BJ (cell line): ENCODE measurements around the gene KCNK1. TPM values are rescaled to one million over a fixed set of nuclear protein-coding genes. Genes with fewer than 3 reads are reported as not detected.
"Not testable (repeated sequence)": the region's sequence is repeated elsewhere in the genome, so short reads cannot be mapped to it uniquely, and the experiment has no call there.

Experiments used
- CTCF ChIA-PET: fragments of 350-600 bp; formaldehyde crosslinking; extraction: SDS; loops from one replicate; lab custom pipeline; 2021; ENCODE audit warnings: antibody characterized with exemption, inconsistent platforms; lab: Yijun Ruan, JAX
- POLR2A ChIA-PET: fragments of 300-600 bp; sonication (Branson Sonifier 250); formaldehyde crosslinking; extraction: SDS; loops from one replicate; lab custom pipeline; 2021; ENCODE audit warnings: antibody characterized with exemption; lab: Charles Lee
- DNase-seq: peaks from one replicate; pipeline ENCODE4 v3.0.0-alpha.2; 2011; ENCODE audit warnings: low read depth
- H3K27me3 ChIP-seq: 2 replicates; pipeline ENCODE4 v1.6.0; 2011; ENCODE audit warnings: low read length; ENCODE audit not compliant: control insufficient read depth, insufficient read depth
- H3K36me3 ChIP-seq: 2 replicates; pipeline ENCODE4 v1.5.1; 2011; ENCODE audit warnings: low read length; ENCODE audit not compliant: control insufficient read depth, insufficient read depth
- H3K4me3 ChIP-seq: 2 replicates; pipeline ENCODE4 v1.5.1; 2011; ENCODE audit warnings: low read depth, mild to moderate bottlenecking, control low read depth, low read length
- polyA plus RNA-seq: library from polyadenylated mRNA; depleted of rRNA; stranded (reverse); fragments of >200 nt; gene quantifications from 2 replicates; pipeline ENCODE4 v1.2.3, GENCODE V29; 2011
- TF ChIP-seq, protein P1 (sequence below): IDR thresholded peaks from 2 replicates; pipeline ENCODE4 v1.5.1; 2011; ENCODE audit warnings: low read depth, mild to moderate bottlenecking, control low read depth, inconsistent platforms, low read length, moderate library complexity; ENCODE audit not compliant: insufficient read depth

Gene KCNK1
- polyA plus RNA-seq, 1 experiment = 3.0 TPM

DNA sequence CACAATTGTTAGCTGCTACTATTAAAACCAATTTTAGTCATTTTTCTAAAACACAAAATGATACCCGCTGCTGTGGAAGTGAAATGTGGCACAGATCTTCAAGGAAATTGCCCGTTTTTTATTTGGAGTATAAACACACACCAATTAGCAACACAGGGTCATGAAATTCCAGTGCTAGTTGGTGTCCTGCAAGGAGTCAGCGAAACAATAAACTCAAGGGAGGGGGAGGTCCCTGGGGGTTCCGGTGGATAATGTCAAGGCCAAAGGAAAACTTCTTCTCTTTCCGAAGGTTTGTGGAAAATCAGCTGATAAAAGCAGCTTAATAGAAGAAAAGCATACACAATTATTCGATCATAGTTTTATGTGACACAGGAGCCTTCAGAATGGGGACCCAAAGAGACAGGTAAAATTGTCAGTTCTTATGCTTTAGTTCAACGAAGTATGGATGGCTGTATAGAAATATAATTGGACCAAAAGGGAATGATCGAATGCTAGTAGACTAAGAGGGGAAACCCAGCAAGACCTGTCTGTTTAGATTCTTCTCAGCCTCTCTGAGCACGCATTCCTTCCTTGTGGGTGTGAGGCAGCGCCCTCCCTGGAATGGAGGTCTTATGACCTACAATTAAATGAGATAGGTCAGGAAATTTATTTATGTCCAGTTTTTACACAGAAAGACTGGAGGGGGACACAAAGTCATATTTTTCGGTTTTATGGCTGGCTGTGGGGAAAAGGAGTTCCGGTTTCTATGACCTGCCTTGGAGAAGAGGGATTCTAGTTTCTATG, 65.9 kb downstream of the KCNK1 start:
- ChIA-PET CTCF (interaction anchor here (1.1 kb wide), 1 partner anchor 13 kb away, joined by 3 read pairs; no protein-coding TSS in a partner anchor), POLR2A (no interaction called here)
- DNase-seq = no peak
- TF ChIP-seq, protein P1, sequence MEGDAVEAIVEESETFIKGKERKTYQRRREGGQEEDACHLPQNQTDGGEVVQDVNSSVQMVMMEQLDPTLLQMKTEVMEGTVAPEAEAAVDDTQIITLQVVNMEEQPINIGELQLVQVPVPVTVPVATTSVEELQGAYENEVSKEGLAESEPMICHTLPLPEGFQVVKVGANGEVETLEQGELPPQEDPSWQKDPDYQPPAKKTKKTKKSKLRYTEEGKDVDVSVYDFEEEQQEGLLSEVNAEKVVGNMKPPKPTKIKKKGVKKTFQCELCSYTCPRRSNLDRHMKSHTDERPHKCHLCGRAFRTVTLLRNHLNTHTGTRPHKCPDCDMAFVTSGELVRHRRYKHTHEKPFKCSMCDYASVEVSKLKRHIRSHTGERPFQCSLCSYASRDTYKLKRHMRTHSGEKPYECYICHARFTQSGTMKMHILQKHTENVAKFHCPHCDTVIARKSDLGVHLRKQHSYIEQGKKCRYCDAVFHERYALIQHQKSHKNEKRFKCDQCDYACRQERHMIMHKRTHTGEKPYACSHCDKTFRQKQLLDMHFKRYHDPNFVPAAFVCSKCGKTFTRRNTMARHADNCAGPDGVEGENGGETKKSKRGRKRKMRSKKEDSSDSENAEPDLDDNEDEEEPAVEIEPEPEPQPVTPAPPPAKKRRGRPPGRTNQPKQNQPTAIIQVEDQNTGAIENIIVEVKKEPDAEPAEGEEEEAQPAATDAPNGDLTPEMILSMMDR = no peak
- Histone ChIP-seq H3K36me3 (no peaks in the 10 kb centered on the region), H3K4me3 (no peak overlapping the region), H3K27me3 (no peaks in the 10 kb centered on the region)

DNA sequence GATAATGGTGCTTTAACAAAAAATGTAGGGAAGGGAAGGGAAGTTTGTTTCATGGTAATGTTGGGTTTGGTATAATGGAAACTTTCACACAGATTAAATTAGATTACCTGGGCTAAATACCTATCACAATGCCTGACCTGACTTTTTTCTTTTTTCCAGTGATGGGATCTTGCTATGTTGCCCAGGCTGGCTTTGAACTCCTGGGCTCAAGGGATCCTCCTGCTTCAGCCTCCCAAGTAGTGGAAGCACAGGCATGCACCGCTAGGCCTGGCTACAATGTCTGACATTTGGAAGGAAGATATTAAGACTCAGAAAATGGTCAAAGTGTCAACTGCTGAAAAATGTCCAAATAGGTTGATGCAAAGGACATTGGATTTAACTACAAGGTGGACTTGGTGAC, 67.4 kb downstream of the KCNK1 start:
- CTCF ChIA-PET = no interaction called here
- TF ChIP-seq, protein P1 = no peak
- POLR2A ChIA-PET = no interaction called here
- no peak overlapping the region for H3K4me3 ChIP-seq
- no peak for DNase-seq
- no peaks in the 10 kb centered on the region for H3K27me3 ChIP-seq
- H3K36me3 ChIP-seq = no peaks in the 10 kb centered on the region

DNA sequence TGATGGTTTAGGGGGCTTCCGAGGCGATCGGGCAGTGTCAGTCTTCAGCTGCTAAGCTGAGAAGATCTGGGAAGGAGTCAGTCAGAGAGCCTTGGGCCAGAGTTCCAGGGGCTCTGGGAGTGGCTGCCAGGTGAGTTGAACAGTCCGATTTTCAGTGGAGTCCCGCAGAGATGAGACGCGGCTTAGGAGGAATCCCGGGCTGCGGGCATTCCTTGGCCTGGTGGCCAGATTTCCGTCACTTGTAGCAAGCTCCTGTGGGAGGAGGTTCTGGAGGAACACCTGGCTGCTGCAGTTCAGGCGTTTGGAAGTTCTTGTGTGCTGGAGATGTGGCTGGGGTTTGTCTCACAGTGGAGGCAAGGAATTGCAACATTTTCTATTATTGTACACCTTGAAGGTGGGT, 72.7 kb downstream of the KCNK1 start:
- H3K36me3 ChIP-seq, DNase-seq, H3K4me3 ChIP-seq, POLR2A ChIA-PET, CTCF ChIA-PET, H3K27me3 ChIP-seq: not testable (repeated sequence)

DNA sequence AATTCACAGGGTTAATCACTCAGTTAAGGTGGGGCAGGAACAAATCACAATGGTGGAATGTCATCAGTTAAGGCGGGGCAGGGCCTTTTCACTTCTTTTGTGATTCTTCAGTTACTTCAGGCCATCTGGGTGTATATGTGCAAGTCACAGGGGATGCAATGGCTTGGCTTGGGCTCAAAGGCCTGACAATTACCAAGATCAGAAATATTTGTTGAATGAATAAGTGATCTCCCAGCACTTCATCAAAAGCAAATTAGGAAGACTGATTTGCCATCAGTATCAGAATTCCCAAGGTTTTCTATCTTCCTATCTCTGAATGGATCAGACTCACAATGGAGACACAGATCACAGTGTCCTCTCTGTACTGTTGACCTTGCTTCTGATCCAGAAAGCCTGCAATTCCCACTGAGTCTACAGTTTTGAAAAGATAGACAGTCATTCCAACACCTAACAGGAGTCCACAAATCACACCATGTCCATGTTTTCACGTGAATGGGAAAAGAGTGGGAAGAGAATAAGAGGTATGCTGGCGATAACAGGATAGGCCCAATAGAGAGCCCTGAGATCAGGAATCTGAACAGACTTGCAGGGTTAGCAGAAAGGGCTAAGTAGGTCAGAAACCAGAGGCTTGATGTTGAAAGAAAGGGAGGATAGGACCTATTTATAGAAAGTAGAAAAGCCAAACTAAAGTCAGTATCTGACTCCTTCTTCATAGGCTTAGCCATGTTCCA, 75.3 kb downstream of the KCNK1 start:
- Histone ChIP-seq H3K4me3 (no peak overlapping the region), H3K36me3 (no peaks in the 10 kb centered on the region), H3K27me3 (no peaks in the 10 kb centered on the region)
- ChIA-PET CTCF (no interaction called here), POLR2A (no interaction called here)
- TF ChIP-seq, protein P1 = no peak
- no peak for DNase-seq

DNA sequence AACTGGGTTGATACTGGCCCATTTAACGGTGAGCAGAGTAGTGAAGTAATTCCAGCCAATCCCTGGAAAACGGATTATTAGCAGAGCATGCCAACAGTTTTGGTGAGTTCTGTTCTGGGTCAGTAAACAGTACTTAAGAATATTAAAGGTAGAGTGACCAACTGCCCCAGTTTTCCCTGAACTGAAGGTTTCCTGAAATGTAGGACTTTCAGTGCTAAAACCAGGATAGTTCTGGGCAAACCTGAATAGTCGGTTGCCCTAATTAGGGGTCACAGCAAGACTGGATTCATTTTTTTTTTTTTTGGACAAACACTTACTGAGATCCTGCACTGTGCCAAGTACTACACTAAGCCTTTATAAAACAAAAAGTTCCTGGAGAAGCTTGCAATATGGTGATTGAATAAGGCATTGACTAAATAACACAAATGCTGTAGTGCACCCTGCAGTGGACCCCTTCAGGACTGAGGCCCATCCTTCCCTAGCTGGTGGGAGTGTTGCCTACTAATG, 75.9 kb downstream of the KCNK1 start:
- no peak for DNase-seq
- POLR2A ChIA-PET = no interaction called here
- H3K36me3 ChIP-seq = no peaks in the 10 kb centered on the region
- no peaks in the 10 kb centered on the region for H3K27me3 ChIP-seq
- no peak overlapping the region for H3K4me3 ChIP-seq
- CTCF ChIA-PET = no interaction called here
- TF ChIP-seq, protein P1 = no peak
